Astrocyte (in vitro differentiated cells and primary cell): ENCODE data around the gene RPL9.

Experiments used
- CTCF ChIP-seq: IDR thresholded peaks from 2 replicates; pipeline ENCODE4 v1.5.1; 2011; ENCODE audit warnings: low read depth, mild to moderate bottlenecking, inconsistent platforms, low read length, moderate library complexity; ENCODE audit not compliant: insufficient read depth
- EZH2 ChIP-seq: IDR thresholded peaks from 2 replicates; pipeline ENCODE4 v1.6.1; 2012; ENCODE audit warnings: mild to moderate bottlenecking, low read length, inconsistent platforms; ENCODE audit not compliant: insufficient read depth

DNA sequence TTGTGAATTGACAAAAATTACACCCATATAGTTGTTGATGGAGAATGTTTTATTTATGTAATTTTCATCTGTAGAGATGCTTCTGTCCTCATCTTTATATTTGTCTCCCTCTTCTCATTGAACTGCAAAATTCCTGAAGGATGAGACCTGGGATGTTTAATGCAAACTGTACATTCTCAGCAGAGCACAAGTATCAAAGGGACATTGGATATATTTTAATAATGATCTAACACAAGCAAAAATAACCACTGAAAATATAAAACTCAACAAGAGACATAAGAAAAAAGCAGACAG is 40.0 kb upstream of the RPL9 start:
- no peak for TF ChIP-seq CTCF
- TF ChIP-seq EZH2: no peak
